ENCODE results near the gene SERPINB1.

Gene SERPINB1

DNA sequence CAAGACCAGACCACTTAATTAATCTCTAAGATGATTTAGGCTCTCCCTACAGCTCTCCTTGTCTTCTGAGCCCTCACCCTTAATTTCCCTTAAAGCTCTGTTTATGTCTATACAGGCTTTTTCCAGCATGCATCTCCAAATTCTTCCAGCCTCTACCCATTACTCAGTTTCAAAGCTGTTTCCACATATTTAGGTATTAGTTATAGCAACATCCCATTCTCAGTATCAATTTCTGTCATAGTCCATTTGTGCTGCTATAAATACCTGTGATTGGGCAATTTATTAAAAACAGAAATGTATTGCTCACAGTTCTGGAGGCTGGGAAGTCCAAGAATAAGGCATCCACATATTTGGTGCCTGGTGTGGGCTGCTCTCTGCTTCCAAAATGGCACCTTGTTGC lies 2.3 kb upstream of the SERPINB1 start:
- DNase-seq, result no peak

DNA sequence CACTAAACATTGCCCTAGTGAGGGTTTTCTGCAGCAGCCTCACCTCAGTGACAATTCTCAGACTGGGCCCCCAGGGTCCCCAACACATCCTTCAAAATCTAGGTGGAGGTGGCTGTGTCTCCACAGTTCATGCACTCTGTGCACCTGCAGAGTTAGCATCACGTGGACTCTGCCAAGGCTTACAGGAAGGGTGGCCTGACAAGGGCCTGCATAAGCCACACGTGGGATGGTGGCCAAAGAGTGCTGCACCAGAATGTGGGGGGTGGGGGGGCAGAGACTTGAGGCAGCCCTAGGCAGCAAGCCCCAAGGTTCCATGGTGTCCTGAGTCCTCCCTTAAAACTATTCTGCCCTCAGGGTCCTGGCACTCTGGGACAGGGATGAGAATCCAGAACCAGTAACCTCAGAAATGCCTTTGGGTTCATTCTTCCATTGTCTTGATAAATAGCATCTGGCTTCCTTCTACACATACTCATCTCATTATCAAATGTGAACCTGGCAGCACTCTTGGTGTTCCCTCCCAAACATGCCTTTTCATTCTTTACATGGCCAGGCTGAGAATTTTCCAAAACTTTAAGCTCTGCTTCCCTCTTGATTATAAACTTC lies 1.6 kb upstream of the SERPINB1 start:
- no peak for DNase-seq

DNA sequence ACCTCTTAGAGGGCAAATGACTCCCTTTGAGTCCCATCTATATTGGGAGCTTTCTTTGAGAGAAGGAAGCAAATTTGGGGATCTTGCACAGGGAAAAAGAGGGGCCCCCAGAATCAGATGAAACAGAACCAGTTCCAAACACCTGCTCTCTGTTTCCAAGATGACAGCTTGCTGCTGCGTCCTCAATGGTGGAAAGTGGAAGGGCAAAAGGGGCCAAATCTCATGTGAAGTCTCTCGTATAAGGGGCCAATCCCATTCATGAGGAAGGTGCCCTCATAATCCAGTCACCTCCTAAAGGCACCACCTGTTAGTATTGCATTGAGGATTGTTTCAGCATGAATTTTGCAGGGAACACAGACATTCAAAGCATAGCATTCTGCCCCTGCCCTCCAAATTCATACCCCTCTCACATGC lies 483 bp upstream of the SERPINB1 start:
- no peak for DNase-seq

DNA sequence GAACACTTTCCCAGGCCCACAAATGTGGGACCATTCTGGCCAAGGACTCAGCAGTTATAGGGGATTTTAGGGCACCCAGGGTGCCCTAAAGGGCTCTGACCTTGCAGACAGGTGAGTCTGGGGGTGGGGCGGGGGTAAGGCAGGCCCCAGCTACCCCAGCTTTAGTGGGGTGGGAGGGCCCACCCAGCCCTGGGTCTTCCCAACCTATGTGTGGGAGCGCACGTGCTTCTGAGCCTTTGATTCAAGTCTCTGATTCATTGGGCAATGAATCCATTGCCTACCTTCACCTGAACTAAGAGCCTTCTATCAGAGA lies 958 bp downstream of the SERPINB1 start:
- no peak for DNase-seq

DNA sequence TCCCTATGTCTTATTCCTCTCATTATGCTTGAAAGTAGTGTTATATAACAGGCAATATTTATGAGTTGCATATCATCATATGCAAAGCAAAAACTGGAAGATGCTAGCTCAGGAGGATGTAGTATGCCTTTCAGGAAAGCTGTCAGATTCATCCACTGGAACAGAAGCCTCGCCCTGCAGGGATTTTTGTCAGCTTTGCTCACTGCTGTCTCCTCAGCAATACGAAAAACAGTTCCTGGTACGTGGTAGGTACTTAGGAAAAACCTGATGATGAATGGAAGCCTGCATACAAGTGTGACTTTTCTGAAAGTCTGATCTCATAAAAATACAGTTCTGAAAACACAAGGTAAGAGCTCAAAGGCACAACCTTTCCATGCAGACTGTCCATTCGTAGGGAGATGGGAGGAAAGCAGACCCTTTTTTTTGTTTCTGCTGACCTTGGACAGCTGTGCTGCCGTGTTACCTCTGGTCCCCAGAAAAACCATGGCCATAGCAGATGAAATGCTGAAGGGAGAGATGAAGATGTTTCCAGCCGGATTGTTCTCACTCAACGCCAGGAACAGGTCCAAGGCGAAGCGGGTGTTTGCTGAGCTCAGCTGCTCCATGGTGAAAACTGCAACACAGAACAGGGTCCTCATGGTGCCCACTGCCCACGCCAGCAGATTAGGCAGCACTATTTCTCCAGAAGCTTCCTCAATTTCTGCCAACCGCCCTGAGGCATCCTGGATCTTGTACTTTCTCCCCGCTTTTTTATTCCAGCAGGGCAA lies 1.5 kb downstream of the SERPINB1 start:
- DNase-seq, result no peak

DNA sequence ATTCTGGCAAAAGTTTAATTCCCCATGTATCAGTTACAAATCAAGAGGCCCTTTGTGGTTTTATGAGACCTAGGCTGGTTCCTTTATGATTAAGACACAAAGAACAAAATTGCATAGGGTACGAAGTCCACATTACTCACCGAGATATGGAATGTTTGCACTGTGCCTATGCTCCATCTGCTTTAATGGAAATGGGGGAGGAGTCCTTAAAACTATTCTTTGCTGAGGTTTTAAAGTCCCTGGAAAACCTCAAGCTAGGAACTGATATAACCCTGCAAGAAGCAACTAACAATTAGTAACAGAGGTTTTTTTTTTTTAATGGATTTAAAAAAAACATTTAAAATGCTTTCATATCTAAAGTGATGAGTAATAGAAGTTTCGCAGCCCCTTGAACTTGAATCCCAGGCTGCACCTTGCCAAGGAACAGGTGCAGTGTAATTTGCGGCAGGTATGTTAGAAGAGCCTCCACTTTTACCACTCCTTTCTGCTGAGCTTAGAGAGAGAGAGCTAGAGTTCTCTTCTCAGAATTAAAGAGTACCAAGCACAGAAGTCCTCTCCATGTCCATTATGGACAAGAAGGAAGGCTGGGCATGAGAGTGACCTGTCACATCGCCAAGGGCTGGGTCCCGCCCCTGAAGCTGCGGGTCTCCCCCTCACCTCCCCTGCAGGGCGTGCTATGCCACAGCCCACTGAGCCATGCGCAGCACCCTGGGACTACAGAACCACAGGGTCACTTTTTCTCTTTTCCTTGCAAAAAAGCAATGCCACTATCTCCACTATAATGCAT lies 2.3 kb downstream of the SERPINB1 start:
- DNase-seq, result no peak

DNA sequence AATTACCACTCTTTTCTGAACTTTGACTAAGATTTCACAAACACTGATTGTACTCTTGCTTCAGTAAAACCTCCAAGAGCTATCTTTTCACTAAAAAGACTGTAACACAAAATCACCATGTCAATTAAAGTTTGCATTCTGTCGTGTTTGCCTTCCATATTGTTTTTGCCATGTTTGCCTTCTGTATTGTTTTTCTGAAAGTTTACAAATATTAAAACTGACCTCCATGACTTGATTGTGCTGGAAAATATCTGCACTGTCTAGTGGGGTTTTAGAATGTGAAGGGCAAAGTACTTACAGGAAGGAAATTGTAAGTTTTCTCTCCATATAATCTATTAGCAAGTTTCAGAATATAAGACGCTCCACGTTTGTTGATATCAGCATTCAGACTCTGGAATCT lies 3.4 kb downstream of the SERPINB1 start:
- DNase-seq, result no peak

DNA sequence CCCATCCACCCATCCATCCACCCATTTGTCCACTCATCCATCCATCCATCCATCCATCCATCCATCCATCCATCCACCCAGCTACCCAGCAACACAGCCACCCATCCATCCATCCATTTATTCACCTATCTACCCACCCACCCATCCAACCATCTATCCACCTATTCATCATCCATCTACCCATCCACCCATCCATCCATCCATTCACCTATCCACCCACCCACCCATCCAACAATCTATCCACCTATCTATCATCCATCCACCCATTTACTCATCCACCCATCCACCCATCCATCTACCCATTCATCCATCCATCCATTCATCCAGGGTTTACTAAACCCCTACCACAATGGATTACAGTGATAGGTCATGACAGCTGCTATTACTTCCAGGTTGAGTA lies 7.4 kb downstream of the SERPINB1 start:
- DNase-seq, result no peak

DNA sequence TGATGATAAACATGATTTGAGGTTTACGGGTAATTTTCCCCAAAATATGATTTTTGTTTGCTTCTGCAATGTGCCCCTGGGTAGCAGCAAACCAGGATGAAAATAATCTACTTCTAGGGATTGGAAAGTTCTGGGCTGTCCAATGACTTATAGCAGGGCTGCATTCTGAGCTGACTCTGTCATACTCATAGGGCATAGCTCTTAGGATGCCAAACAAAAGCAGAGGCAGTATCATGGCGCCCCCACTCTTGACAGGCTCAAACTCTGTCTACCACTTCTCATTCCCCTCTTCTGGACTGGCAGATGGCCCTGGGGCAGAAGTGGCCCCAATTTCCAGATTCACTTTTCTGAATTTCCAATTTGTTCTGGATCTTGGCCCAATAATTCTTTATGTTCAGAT lies 10.3 kb downstream of the SERPINB1 start:
- no peak for DNase-seq

DNA sequence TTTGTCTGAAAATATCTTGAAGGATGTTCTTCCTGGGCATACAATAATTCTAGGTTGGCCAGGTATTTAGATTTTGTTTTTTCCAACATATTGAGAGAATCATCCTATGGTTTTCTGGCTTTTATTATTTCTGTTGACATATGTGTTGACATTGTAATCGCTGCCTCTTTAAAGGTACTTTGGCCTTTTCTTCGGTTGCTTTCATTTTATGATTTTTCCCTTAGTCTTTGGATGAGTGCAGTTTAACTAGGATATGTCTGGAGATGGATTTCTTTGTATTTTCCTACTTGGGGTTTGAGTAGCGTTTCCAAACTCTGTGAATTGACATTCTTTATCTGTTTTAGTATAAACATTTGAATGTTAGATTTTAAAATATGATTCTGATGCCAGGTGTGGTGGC lies 11.5 kb downstream of the SERPINB1 start:
- no peak for DNase-seq

DNA sequence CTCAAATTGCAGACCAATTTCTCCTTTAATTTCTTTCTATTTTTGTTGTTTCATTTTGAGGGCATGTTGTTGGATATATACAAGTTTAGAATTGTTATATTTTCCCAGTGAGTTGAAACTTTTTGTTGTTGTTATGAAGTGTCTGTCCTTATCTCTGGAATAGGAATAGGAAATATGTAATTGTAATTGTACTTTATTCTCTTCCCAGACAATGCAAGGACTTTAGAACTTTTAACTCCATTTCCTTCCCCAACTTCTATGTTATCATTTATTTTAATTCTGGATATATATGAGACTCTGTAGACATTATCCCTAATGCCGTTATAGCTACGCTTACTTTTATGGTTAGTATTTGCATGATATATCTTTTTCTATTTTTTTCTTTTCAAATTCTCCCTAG lies 12.4 kb downstream of the SERPINB1 start:
- DNase-seq, result no peak

DNA sequence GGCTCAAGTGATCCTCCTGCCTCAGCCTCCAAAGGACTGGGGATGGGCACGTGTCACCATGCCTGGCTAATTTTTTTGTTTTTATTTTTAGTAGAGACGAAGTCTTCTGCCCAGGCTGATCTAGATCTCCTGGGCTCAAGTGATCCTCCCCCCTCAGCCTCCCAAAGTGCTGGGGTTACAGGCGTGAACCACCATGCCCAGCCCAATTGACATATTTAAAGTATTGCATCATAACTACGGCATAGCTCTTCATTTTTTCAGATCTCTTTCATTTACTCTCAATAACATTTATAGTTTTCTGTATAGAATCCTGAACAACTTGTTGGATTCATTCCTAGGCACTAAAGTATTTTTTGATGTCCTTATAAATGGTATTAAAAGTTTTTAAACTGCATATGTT lies 13.0 kb downstream of the SERPINB1 start:
- DNase-seq, result no peak

DNA sequence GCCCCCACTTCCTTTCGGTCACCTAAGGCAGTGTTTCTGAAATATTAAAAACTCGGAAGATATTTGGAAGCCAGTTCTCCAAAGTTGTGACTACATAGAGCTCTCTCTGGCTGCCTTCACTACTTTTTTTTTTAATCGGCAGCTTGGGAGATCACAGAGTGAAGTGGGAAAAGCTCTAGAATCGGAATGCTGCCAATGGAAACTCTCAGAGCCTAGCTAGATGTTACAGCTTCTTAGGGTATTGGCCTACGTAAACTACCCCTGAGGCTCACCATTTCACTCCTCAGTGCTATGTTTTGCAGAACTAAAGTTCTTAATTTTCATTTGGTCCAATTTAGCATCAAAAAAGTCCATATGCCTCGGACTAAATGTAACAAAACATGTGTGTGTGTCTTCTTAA lies 14.5 kb downstream of the SERPINB1 start:
- no peak for DNase-seq

DNA sequence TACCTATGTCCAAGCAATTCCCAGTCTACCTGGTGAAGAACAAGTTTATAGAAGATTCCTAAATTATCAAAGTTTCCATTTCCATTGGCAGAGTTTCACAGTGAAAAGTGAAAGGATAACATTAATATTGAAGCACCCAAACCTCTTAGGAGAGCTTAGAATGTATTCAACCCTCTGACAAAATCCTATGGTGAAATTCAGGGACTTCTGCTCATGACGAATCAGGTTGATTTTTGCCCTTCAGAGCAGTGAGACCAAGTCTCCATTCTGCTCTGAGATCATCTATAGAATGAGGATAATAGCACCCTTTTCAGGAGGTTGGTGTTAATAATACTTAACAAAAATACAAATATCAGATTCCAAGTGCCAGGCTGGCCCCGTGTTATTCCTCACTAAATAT lies 15.5 kb downstream of the SERPINB1 start:
- DNase-seq, result no peak

DNA sequence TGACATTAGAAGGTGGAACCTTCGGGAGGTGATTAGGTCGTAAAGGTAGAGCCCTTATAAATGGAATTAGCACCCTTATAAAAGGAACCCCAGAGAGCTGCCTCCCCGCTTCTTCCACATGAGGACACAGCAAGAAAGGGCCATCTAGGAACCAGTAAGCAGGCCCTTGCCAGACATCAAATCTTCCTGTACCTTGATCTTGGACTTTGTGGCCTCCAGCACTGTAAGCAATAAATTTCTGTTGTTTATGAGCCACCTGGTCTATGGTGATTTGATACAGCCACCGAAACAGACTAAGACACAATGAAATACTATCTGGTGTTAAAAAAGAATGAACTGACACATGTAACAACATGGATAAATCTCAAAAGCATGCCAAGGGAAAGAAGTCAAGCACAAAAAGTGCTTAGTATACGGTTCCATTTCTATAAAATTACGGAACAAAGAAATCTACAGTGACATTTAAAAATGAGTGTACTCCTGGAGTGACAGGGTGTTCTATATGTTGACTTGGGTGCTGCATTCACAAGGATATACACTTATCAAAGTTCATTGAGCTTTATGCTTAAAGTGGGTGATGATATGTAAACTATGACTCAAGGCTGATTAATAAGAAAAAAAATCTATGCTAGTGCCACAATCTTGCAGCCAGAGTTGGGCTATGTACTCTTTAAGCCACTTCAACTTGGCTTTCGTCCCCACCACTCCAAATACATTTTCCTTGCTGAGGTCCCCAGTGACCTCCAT lies 18.4 kb downstream of the SERPINB1 start:
- DNase-seq, result no peak

DNA sequence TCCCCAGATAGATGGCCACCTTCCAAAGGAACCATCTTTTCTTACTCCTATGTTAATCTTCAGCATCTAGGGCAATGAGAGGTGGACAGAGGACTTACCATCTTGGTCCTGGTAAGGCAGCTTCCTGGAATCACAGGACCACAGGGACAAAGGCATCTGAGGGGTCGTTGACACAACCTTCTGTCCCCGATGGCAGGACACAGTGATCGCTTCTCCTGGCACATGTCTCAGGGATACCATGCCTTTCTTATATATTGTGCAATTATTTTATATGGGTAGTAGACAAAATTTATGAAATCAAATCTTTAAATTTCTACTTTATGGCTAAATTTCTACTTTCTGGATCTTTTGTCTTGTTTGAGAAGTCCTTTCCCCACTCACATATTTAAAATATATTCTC lies 20.1 kb downstream of the SERPINB1 start:
- no peak for DNase-seq

DNA sequence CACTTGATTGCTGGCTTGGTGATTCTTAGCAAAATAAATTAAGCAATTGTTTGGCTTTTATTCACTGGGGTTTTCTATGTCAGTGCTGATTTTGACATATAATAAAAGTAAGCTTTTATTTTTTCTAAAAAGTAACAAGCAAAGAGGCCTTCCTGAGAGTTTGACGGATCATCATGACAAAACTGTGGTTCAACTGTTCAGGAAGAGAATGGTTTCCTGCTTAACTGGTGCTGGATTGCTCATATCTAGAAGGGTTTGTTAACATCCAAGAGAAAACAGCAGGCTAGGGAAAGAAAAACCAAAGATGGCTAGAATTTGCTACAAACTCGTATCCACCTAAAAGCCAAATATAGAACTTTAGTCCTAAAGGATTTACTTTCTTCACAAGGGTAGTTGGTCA lies 21.2 kb downstream of the SERPINB1 start:
- DNase-seq, result no peak

DNA sequence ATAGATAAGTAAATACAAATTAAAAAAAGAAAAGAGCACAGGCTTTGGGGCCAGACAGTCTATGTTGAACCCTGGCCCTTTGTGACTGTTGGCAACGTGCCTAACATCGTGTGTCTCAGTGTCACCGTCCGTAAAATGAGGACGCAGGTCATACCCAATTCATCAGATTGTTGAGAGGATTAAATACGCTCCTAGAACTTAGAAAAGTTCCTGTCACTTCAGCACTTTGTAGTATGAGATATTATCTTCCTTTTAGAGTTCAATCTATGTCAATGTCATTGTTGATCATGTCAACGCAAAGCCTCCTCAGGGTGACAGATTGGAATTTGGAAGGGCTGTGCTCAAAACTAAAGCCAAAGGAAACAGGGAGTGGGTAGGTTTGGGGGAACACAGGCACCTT lies 21.7 kb downstream of the SERPINB1 start:
- no peak for DNase-seq

DNA sequence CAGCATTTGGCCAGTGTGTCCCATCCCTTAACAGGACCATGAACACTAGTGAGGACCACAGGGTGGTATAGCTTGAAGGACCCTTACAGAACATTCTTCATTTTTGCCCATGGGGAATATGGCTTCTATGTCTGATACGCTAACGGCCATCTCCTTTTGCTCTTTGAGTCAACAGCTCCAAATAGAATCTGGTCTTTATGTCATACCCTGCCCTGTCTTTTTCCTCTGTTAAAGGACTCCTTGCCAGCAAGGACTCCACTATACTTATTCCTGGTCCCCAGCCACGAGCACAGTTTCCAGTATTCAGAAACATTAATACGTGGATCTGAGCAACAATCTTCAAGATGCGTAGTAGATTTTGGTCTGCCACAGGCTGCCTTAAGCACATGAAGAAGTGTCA lies 22.5 kb downstream of the SERPINB1 start:
- DNase-seq, result no peak

DNA sequence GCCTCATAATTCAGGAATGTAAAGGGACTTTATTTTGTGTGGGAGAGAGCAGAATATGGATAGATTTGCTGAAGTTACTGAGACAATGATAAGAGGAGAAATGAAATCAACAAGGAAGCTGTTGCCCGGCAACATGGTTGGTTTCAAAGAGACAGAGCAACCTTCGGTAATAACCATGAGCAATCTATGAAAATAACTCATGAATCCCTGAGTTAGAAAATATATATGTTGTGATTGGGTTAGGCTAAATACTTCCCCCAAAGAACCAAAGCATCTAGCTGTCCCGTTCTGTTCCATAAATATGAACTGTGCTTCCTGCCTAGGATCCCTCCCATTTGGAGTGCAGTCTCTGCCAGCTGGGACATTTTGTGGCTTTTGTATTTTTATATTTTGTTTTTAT lies 23.1 kb downstream of the SERPINB1 start:
- DNase-seq, result no peak

DNA sequence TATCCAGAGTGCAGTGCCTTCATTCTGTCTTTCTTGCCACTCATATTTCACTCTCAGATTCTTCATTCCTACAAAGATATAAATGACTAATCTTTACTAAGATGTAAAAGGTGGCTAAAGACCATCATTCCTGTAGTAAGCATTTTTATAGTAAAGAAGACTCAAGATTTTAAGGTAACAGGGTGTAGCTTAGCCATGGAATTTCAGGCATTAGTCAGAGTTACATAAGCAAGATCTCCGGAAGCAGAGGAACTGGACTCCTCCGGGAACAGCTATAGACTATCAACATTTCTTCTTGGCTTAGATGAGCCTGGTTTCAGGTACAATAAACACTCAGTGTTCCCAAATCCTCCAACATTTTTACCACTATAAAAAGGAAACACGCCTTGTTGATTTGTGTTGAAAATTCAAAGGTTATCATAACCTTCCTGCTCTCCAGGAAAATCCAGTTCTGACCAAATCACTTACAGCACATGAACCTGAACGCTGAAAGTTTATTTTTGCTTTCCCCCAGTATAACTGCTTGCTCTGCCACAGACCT lies 23.7 kb downstream of the SERPINB1 start:
- no peak for DNase-seq

DNA sequence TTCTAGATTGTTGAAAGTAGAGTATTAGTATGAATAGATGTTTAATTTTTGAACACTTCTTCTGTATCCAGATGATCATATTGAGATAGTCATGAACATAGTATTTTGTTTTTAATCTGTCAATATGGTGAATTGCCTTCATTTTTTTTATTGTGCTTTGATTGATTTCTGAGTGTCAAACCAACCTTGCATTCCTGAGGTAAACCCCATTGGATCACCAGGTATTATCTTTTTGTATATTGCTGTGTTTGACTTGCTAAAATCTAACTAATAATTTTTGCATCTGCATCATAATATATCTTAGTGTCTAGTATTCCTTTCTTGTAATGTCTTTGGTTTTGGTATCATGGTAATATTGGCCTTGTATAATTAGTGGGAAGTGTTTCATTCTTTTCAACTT lies 25.5 kb downstream of the SERPINB1 start:
- no peak for DNase-seq

DNA sequence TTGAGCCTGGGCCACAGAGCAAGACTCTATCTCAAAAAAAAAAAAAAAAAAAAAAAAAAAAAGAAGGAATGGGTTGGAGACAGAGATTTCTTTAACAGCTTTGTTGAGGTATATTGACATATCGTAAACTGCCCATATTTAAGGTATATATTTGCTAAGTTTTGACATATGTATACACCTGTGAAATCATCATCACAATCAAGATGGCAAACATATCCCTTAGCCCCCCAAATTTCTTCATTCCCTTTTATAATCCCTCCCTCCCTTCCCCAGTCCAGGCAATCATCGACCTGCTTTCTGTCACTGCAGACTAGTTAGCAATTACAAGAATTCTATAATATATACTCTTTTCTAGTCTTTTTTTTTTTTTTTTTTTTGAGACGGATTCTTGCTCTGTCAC lies 29.0 kb downstream of the SERPINB1 start:
- no peak for DNase-seq

Measured in NCI-H1417 treated with DMSO at 0.1 percent for 48 hours (cell line).